GM18858 (cell line): Measurements from ENCODE around the gene MLC1.

Experiments
- ATAC-seq: cut with Tn5 transposase; IDR thresholded peaks from one replicate; pipeline ENCODE4 v1.9.1; 2021; ENCODE audit not compliant: unreplicated experiment

The MLC1 gene

DNA sequence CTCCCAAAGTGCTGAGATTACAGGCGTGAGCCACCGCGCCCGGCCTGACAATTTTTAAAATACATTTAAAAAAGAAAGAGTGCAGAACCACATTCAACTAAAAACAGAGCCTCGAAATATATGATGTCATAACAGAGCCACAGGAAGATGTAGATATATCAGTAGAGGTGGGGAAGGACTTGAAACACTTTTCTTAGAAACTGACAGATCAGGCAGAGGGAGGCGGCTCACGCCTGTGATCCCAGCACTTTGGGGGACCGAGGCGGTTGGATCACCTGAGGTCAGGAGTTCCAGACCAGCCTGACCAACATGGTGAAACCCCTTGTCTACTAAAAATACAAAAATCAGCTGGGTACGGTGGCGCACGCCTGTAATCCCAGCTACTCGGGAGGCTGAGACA is 7.0 kb downstream of the MLC1 start:
- ATAC-seq, result no peak

DNA sequence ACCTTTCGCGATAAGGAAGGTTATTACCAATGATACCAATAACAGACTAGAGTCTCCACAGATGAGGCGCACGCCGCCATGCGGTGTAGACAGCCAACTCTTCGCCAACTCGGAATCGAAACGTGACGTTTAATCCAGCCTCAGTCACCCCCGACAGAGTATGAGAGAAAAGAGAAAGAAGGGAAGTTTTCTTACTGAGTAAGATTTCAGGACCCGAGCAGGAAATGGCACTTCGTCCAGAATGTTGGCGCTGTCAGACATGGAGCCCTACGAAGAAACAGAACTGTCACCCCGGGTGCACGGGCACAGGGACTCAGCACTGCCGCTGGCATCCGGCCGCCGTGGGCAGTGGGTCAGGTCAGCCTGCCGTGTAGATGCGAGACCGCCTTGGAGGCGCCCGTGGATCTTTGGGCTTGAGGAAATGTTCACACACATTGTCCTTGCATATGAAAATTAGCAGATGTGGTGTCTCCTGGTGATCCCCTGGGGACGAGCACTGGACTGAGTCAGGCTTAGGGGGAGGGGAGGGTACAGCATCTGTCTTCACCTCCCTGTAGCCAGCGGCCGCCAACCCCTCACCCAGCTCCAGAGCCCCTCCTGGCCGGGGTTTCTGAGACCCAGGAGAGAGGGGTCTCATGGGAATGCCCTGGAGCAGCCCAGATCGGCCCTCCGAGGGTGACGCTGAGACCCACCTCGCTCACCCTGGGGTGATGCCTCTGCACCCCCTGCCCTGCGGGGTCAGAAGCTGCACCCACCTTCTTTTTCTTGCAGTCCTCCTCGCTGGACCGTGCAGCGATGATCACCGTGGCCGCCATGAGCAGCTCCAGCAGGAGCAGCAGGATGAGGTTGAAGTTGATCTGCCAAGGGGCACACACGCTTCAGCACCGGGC is 8.3 kb downstream of the MLC1 start:
- no peak for ATAC-seq

DNA sequence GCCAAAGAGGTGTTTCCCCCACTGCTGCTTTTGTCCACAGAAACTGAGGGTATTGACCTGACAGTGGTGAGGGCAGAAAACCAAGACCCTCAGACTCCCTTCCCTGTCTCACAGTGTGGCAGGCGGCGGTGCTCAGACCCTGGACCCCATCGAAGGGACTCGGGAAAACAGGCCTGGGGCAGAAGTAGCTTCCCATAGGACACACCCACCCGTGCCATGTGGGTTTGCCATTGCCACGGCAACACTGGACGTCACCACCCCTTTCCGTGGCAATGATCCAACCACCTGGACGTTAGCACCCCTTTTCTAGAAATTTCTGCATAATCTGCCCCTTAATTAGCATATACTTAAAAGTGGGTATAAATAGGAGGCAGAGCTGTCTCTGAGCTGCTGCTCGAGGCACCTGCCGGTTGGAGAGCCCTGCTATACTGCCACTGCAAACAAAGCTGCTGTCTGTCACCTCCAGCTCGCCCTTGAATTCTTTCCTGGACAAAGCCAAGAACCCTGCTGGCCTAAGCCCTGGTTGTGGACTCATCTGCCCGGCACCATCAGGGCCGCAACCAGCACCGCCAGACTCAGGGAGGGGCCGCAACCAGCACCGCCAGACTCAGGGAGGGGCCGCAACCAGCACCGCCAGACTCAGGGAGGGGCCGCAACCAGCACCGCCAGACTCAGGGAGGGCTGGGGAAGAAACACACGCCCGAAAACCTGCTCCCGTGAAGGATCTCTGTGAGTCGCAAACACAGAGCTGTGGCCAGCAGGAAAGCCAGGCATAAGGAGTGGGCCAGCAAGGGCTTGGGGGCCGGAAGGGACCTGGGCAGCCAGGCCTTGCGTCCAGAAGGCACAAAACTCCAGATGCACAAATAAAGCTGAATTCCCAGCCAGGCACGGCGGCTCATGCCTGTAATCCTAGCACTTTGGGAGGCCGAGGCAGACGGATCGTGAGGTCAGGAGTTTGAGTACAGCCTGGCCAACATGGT is 10.4 kb downstream of the MLC1 start:
- ATAC-seq, result no peak

DNA sequence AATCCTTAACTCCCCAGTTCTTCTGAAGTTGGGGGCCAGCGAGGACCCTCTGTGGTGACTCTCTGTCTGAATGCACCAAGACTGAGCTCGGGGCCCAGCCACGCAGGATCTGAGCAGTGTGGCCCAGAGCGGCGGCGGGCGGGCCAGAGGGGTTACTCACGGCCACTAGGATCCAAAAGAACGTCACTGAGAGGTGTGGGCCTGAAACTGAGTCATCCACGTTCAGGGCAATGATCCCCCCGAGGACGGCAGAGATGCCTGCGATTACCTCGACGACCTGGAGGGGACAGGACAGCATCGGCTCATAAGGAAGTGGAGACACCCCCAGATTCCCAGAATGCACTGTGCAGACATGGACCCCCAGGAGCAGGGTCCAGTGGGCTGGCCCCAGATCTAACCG is 11.2 kb downstream of the MLC1 start:
- ATAC-seq, result no peak

DNA sequence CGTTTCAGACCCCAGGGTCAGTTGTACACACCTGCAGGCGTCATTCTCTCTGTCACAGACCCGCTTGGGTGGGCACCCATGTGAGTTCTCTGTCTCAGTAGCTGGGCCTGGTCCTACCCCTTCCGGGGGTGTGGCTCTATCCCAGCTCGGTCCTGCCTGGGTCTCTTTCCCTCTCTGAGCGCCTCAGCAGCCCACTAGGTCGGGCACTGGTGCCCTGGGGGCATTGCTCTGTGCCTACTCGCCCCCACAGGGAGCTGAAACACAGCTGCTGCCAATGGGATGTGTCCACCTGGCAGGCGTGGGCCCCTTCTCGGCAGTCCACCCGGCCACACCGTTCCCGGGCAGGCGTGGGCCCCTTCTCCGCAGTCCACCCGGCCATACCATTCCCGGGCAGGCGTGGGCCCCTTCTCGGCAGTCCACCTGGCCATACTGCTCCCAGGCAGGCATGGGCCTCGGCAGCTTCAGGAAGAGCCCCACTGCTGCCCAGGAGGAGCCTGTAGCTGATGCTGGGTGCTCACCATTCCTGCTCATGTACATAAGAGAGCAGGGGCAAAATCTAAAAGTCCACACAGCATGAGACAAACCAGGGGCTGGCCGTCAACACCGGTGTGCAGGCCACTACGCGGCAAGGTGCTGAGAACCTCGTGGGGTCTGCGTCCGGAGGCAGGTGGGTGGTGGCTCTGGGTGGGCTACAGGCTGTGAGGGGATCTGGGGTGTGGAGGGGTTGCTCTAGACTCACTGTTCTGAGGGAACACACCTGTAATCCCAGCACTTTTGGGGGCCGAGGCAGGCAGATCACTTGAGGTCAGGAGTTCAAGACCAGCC is 12.3 kb downstream of the MLC1 start:
- ATAC-seq, result no peak

DNA sequence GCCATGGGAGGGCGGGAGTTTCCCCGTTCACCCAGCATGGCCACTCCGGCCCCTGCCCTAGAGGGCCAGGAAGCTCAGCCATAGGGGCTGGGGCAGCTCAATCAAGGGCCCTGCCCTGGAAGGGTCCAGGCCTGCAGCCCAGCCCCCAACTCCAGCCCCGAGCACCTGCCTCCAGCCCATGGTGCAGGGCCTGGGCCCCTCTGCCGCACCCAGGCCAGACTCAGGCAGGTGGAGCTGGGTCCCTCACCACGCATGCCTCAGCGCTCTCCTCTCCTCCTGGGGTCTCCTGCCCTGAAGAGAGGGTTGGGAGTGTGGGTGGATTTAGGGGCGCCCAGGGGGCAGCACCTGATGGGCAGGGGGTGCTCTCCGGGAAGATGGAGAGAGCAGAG is 13.1 kb downstream of the MLC1 start:
- ATAC-seq, result no peak

DNA sequence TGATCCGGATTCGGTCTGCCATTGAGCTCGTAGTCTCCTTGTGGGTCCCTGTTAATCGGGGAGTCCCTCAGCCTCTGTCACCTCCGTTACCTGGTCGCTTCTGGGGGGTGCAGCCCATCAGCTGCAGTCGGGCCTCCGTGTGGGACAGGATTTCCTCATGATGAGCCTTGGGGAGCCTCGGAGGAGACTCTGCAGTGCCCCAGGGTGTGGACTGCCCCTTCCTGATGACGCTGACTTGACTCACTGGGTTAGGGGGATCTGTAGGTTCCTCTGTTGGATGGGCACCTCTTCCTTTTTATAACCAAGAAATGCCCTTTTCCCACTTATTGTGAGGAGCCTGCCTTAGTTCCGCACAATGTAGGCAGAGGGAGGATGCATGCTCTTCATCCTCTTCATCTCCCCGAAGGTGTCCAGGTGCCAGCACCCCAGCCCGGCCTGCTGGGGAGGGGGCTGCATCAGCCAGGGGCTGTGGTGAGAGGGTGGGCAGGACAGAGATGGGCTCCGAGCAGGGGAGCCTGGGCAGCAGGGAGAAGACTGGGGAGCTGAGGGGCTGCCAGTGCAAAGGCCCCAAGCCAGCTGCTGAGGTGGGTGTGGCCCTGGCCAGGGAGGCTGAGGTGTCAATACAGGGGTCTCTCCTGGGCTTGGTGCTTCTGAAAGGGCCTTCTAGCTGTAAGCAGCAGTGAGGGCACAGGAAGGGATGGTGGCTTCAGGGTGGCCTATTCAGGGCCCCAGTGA is 13.6 kb downstream of the MLC1 start:
- ATAC-seq, result no peak

DNA sequence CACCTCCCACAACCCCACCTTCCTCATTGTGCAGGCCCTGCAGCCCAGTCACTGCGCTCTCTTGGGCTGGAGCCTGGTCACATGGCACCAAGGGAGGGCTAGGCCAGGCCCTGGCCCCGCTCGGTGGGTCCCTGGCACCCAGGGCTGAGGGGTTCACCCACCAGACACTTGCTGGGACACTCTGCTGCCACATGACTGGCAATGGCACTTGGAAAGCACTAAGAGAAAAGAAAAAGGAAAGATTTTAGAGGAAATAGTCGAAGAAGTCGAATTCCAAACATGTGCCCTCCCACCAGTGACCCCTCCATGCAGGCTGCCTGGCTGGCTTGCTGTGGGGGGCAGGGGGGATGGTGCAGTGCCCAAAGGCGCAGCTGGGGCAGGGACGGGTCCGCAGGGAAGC is 14.9 kb downstream of the MLC1 start:
- ATAC-seq, result no peak

DNA sequence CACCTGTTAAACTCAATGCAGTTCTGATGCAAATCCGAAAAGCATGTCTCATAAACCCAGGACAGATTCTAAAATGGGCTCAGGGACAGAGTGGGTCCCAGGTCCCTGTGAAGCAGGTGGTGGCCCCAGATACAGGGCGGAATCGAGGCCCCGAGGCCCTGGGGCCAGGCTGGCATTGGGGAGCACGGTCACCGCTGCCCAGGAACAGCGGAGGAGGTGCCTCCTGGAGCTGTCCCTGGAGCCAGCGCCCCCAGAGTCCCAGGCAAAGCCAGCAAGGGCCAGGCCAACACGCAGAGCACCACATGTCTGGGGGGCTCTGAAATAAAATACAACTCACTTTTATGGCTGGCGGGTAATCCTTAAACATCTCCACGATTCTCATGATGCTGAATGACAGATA is 17.1 kb downstream of the MLC1 start:
- no peak for ATAC-seq

DNA sequence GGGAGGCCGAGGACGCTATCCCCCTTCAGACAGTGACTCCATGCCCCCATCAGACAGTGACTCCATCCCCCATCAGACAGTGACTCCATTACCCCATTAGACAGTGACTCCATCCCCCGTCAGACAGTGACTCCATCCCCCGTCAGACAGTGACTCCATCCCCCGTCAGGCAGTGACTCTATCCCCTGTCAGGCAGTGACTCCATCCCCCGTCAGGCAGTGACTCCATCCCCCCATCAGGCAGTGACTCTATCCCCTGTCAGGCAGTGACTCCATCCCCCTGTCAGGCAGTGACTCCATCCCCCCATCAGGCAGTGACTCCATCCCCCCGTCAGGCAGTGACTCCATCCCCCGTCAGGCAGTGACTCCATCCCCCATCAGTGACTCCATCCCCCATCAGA is 18.0 kb downstream of the MLC1 start:
- ATAC-seq, result no peak

DNA sequence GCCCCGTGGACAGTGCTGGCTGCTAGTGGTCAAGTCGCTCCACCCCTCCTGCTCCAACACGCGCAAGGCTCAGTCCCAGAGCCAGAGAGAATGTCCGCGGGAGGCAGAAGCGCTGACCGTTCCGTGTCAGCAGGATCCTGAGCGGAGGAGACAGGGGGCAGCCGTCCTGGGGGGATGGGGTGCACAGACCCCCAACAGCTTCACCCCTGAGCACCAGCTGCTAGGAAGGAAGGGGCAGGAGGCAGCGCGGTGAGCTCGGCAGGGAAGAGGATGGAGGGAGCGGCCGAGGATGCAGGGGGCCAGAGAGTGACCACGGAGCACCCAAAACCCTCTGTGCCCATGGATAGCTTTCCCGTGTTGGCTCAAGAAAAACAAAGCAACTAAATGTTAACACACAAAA is 20.8 kb downstream of the MLC1 start:
- ATAC-seq, result no peak

DNA sequence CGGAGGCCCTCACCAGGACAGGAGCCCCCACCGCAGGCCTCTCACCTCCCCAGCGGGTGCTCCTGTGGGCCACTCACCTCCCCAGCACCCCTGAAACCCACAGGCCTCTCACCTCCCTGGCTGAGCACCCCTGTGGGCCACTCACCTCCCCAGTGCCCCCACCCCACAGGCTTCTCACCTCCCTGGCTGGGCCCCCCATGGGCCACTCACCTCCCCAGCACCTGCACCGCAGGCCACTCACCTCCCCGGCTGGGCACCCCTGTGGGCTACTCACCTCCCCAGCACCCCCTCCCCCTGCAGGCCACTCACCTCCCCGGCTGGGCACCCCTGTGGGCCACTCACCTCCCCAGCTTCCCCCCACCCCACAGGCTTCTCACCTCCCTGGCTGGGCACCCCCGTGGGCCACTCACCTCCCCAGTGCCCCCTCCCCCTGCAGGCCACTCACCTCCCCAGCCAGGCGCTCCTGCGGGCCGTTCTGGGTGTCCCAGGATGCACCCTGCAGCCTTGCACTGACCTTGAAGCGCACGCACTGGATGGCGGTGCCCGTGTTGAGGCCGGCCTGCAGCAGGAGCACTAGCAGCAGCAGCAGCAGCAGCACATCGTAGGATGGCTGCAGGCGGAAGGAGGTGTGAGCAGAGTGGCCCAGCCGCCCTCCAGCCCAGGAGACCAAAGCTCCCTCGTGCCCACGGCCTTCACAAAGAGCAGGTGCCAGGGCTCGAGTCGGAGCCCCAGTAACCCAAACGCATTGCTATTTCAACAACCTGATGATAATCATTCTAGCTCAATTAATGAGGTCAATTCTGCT is 21.4 kb downstream of the MLC1 start:
- no peak for ATAC-seq

DNA sequence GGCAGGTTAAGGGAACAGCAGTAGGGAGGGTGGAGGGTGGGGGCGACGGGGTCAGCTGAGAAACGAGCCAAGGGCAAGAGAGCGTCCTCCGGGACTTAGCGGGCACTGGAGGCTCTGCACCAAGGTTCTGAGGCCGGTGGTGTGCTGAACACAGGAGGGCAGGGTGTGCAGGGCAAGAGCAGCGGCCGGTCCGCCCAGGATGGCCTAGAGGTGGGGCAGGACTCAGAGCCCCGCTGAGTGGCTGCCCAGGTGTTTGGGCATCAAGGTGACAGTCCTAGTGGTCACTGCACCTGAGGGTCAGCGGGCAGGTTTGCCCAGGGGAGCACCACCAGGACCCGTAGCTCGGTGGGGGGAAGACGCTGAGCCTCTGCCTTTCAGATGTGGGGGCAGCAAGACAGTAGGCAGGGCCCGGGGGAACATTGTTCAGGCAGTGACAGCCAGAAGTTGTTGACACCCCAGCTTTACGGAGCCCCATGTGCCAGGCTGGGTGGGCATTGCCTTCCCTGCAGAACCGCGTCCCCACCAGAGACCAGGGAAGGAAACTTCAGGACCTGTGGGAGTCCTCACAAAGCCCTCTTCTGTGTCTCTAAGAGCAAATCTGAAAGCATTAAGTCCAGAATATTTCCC is 22.6 kb downstream of the MLC1 start:
- no peak for ATAC-seq

DNA sequence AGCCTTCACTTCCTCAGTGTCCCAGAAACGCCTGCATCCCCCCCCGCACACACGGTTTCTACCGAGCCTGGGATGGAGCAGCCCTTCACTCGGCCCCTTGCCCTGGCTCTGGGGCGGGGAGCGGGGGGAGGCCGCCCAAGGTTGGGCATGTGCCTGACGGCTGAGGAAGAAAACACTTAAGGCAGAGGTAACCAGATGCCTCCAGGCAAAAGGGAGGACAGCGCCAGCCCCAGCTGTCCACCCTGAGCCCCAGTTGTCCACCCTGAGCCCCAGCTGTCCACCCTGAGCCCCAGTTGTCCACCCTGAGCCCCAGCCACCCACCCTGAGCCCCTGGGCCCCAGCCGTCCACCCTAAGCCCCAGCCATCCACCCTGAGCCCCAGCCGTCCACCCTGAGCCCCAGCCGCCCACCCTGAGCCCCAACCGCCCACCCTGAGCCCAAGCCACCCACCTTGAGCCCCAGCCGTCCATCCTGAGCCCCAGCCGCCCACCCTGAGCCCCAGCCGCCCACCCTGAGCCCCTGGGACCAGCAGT is 23.3 kb downstream of the MLC1 start:
- ATAC-seq, result no peak

DNA sequence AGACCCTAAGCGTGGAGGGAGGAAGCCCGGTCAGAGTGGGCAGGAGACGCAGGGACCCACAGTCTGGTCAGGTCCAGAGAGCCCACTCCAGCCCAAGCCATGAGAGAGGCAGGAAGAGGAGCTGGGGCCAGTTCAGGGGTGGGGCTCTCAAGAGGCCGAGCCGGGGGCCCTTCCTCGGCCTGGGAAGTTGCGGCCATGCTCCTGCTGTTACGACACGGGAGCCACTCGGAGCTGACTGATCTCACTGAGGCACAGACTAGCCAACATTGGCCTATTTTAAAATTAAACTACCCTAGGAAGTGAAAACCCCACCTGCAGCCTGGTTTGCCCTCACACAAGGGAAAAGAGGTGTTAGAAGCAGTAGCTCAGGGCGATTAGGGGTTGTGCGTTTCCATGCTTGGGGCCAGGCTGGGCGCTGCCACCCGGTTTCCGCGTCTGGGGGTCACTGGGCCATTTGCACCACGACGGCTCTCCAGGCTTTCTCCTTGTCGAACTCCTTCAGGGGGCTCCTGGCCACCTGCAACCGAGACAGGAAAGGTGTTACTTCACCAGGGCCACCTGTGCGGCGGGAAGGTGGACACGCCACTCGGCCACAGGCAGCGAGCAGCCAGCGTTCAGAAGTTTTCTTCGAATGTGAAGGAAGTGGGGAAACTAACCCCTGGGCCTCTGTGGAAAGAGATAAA is 23.9 kb downstream of the MLC1 start:
- no peak for ATAC-seq

DNA sequence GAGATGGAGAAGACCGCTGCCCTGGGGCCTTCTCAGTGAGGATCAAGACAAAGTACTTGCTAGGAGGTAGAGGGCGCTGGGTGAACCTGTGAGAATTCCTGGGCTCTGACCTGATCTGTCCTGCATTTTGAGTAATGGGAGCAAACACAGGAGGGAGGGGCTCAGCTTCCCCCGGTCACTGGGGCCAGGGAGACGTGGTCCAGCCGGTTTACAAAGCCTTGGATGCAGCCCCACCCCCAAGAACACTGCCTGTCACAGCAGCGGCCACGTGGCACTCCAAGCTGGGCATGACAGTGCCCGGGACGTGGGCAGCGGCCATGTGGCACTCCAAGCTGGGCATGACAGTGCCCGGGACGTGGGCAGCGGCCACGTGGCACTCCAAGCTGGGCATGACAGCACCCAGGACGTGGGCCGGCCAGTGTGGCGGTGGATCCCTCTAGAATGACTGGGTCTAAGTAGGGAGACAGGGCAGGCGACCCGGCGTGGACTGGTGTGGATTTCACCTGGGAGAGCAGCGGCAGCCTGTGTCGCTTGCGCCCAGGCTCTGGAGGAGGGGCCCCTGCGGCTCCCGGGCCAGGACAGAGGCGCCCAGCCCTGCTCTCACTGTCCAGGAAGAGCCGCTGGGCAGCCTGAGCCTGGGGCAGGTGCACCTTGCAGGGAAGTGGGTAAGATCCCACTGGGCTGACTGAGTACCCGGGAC is 24.6 kb downstream of the MLC1 start:
- ATAC-seq, result no peak

DNA sequence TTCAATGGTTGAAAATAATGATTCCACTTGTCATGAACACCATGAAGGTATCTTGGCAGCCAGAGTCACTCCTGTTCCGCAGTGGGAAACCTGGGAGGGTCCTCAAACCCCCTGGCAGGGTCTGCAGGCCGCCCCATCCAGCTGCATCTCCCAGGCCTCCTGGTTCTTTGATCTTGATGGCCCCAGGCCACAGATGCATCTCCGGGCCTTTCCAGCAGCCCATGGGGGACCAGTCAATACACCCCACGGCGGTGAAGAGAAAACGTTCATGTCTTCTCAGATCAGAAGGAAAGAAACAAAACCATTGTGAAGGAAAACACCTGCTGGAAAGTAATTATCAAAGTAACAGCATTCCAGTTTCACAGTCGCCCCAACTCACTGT is 25.4 kb downstream of the MLC1 start:
- ATAC-seq, result no peak
